Neutrophil (primary cell): ENCODE measurements around the gene CEP164.

Experiments used
- H3K27ac ChIP-seq: fragments of 200-600 bp; sonication (generic); 2 replicates; pipeline ENCODE4 v1.5.1; 2016; ENCODE audit warnings: mild to moderate bottlenecking, moderate library complexity
- H3K27me3 ChIP-seq: fragments of 200-600 bp; sonication (generic); 2 replicates; pipeline ENCODE4 v1.6.0; 2016; ENCODE audit warnings: mild to moderate bottlenecking
- H3K36me3 ChIP-seq: fragments of 200-600 bp; sonication (generic); 2 replicates; pipeline ENCODE4 v1.5.1; 2017
- H3K4me1 ChIP-seq, 2 experiments: fragments of 200-600 bp in 1 of 2; sonication (generic) in 1 of 2; 1 replicate in 1 of 2; 2 replicates in 1 of 2; pipeline versions ENCODE4 v1.5.1 to v1.6.1; 2013 to 2016; ENCODE audit warnings: low read depth in 1 of 2, low read length in 1 of 2, mild to moderate bottlenecking in 1 of 2, moderate library complexity in 1 of 2; ENCODE audit not compliant: control insufficient read depth in 1 of 2, insufficient read depth in 1 of 2
- H3K4me3 ChIP-seq, 2 experiments: fragments of 200-600 bp in 1 of 2; sonication (generic) in 1 of 2; 1 replicate in 1 of 2; 2 replicates in 1 of 2; pipeline ENCODE4 v1.5.1; 2013 to 2016; ENCODE audit warnings: low read depth in 1 of 2, low read length in 1 of 2, mild to moderate bottlenecking in 1 of 2, moderate library complexity in 1 of 2
- H3K9me3 ChIP-seq: fragments of 200-600 bp; sonication (generic); 2 replicates; pipeline ENCODE4 v1.5.1; 2016
- TF ChIP-seq, protein P1 (sequence below): fragments of 200-600 bp; sonication (generic); IDR thresholded peaks from 2 replicates; pipeline ENCODE4 v1.5.1; 2016; ENCODE audit warnings: antibody characterized with exemption

CEP164 gene

GRCh38 chr11:117345039-117345438, 17.4 kb downstream of the CEP164 start:
- Histone ChIP-seq H3K27ac (no peak overlapping the region), H3K4me1 (no peaks in the 10 kb centered on the region), H3K36me3 (peaks cover 12% of the 10 kb centered on the region), H3K27me3 (no peaks in the 10 kb centered on the region), H3K9me3 (no peaks in the 10 kb centered on the region), H3K4me3 (no peak overlapping the region)
- TF ChIP-seq, protein P1, sequence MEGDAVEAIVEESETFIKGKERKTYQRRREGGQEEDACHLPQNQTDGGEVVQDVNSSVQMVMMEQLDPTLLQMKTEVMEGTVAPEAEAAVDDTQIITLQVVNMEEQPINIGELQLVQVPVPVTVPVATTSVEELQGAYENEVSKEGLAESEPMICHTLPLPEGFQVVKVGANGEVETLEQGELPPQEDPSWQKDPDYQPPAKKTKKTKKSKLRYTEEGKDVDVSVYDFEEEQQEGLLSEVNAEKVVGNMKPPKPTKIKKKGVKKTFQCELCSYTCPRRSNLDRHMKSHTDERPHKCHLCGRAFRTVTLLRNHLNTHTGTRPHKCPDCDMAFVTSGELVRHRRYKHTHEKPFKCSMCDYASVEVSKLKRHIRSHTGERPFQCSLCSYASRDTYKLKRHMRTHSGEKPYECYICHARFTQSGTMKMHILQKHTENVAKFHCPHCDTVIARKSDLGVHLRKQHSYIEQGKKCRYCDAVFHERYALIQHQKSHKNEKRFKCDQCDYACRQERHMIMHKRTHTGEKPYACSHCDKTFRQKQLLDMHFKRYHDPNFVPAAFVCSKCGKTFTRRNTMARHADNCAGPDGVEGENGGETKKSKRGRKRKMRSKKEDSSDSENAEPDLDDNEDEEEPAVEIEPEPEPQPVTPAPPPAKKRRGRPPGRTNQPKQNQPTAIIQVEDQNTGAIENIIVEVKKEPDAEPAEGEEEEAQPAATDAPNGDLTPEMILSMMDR = no peak

DNA sequence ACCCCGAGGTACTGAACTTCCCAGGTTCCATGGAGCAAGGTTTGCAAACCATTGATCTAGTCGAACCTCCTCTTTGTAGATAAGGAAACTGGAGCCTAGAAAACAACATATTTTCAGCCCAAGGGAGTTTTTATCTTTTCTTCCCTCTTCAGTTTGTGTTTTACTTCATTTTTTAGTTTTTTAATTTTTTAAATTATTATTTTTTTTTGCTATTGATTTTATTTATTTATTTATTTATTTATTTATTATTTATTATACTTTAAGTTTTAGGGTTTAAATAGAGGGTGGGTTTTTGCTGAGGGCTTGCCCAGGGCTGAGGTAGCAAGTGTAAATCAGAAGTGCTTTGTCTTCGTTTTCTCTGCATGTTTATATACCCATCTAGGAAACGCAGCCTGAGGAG, 26.9 kb downstream of the CEP164 start:
- Histone ChIP-seq H3K4me3 (no peak overlapping the region), H3K9me3 (no peaks in the 10 kb centered on the region), H3K36me3 (peaks cover 7% of the 10 kb centered on the region), H3K27me3 (no peaks in the 10 kb centered on the region), H3K4me1 (no peaks in the 10 kb centered on the region), H3K27ac (no peak overlapping the region)
- TF ChIP-seq, protein P1 = no peak

DNA sequence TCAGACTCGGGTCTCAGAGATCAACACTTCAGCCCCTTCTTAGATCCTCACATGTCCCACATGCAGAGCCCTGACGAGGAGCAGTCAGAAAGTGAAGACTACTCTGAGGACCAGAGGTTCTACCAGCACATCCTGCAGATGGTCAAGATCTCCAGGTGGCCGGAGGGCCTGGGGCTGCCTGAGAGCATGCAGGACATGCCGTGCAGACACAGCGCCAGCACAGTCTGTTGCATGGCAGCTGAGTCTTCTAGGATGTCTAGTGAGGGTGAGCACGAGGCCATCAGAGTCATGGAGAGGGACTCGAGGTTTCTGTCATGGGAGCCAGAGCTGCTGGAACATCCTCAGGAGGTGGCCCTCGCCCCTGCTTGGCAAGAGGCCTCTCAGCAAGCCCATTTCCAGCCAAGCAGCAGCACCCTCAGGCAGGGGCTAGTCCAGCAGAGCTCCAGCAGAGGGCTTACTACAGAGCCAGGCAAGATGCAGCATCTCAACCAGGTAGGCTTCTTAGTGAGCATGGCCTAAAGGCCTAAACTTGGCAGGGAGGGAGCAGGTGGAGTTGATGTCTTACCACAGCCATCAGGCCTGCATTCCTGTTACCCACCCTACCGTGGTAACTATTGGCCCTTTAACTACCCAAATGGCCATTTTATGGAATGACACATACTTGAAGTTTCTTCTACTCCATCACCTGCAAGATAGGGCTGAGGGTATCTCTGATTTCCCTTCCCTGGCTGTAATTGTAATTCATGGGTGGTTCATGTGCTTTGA, 28.7 kb downstream of the CEP164 start:
- no peak overlapping the region for H3K27ac ChIP-seq
- no peaks in the 10 kb centered on the region for H3K27me3 ChIP-seq
- no peaks in the 10 kb centered on the region for H3K4me1 ChIP-seq
- no peak overlapping the region for H3K4me3 ChIP-seq
- H3K9me3 ChIP-seq = no peaks in the 10 kb centered on the region
- H3K36me3 ChIP-seq = peaks cover 7% of the 10 kb centered on the region
- TF ChIP-seq, protein P1 = no peak

DNA sequence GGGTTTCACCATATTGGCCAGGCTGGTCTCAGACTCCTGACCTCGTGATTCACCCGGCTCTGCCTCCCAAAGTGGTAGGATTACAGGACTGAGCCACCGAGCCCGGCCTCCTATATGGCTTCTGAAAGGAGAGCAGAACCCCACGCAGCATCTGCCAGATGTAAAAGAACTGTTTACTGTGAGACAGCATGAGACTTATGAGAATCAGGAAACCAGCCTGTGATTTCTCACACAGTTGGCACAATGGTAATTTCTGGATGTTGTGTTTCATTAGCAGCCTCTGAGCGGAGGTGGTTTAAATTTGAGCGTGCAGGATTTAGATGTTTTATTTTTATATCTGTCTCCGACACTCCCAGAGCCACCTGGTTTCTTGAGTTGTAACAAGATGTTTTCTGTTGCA, 33.8 kb downstream of the CEP164 start:
- no peaks in the 10 kb centered on the region for H3K27me3 ChIP-seq
- H3K4me3 ChIP-seq = no peak overlapping the region
- no peak overlapping the region for H3K27ac ChIP-seq
- no peaks in the 10 kb centered on the region for H3K4me1 ChIP-seq
- TF ChIP-seq, protein P1 = no peak
- peaks cover 21% of the 10 kb centered on the region for H3K36me3 ChIP-seq
- no peaks in the 10 kb centered on the region for H3K9me3 ChIP-seq

- Histone ChIP-seq H3K9me3 (no peaks in the 10 kb centered on the region), H3K27me3 (no peaks in the 10 kb centered on the region), H3K27ac (no peak overlapping the region), H3K4me1 (no peaks in the 10 kb centered on the region), H3K36me3 (peaks cover 28% of the 10 kb centered on the region), H3K4me3 (no peak overlapping the region)
- TF ChIP-seq, protein P1 = no peak
These were observed 38.6 kb downstream of the CEP164 start for GRCh38 chr11:117366248-117366647.
